ENCODE measurements around the gene HOXD10. TPM values are rescaled to one million over a fixed set of nuclear protein-coding genes. Genes with fewer than 3 reads are reported as not detected.

The HOXD10 gene
- total and polyA plus RNA-seq, 9 of the 15 experiments (the other 6 are each of a cell fraction or from before 2014, with no cell fraction given) = not detected

DNA sequence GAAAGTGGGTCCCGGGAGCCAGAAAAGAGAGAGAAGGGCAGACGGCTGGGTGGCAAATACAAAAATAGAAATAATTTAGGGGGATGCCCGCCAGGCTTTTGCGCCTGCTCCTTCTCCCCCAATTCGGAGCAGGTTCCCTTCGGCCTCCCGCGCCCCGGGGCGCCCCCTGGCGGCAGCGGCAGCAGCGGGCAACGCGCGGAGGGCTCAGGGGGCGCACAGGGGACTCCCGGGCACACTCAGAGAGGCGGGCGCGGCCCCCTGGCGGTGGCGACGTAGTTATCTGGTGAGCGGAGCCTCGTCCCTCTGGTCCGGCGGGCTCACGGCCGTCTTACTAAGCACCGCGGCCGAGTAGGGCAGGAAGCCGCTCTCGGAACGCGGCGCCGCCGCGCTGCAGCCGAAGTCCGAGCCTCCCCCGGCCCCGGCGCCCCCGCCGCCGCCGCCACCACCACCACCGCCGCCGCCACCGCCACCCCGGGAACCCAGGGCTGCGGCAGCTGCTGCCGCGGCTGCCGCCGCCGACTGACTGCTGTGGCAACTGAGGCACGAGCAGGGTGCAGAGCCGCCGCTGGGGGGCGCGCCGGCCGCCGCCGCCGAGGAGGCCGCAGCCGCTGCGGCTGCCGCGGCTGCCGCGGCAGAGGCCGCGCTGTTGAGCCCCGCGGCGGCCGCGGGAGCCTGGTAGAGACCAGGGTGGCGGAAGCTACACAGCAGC is 36.6 kb upstream of the HOXD10 start (continued):
- TF ChIP-seq ZNF586 (CRISPR knock-in tag; conservative IDR thresholded peaks at IDR 0.05) = no peak
- no peak for TF ChIP-seq ZNF140 (CRISPR knock-in tag; IDR thresholded peaks at IDR 0.05)
- no peak for TF ChIP-seq ETS2 (tag; IDR thresholded peaks at IDR 0.05; ENCODE audit: borderline replicate concordance, poor library complexity, severe bottlenecking)
- 0 out of 2 replicates have a peak, but pooled peaks have one; percentile 15 for TF ChIP-seq ATF7 (IDR thresholded peaks at IDR 0.05)
- TF ChIP-seq ZC3H11A (IDR thresholded peaks at IDR 0.05; ENCODE audit: low read depth, low read length) = no peak
- no peak for TF ChIP-seq ZBED1 (IDR thresholded peaks at IDR 0.05)
- no peak for TF ChIP-seq POU5F1 (IDR thresholded peaks at IDR 0.05; ENCODE audit: borderline replicate concordance, low read depth, low read length, partially characterized antibody)
- no peak for TF ChIP-seq TAF7 (tag; IDR thresholded peaks at IDR 0.05)
- TF ChIP-seq ERF (CRISPR knock-in tag; IDR thresholded peaks at IDR 0.05) = no peak; the same call in 1 of the 2 replicates
- TF ChIP-seq, protein P1, sequence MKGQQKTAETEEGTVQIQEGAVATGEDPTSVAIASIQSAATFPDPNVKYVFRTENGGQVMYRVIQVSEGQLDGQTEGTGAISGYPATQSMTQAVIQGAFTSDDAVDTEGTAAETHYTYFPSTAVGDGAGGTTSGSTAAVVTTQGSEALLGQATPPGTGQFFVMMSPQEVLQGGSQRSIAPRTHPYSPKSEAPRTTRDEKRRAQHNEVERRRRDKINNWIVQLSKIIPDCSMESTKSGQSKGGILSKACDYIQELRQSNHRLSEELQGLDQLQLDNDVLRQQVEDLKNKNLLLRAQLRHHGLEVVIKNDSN (CRISPR knock-in tag; IDR thresholded peaks at IDR 0.05) = no peak
- TF ChIP-seq CHD7 (IDR thresholded peaks at IDR 0.05; ENCODE audit: low read depth, low read length) = no peak
- TF ChIP-seq, protein P2, sequence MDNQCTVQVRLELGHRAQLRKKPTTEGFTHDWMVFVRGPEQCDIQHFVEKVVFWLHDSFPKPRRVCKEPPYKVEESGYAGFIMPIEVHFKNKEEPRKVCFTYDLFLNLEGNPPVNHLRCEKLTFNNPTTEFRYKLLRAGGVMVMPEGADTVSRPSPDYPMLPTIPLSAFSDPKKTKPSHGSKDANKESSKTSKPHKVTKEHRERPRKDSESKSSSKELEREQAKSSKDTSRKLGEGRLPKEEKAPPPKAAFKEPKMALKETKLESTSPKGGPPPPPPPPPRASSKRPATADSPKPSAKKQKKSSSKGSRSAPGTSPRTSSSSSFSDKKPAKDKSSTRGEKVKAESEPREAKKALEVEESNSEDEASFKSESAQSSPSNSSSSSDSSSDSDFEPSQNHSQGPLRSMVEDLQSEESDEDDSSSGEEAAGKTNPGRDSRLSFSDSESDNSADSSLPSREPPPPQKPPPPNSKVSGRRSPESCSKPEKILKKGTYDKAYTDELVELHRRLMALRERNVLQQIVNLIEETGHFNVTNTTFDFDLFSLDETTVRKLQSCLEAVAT (IDR thresholded peaks at IDR 0.05) = no peak
- no peak for TF ChIP-seq POLR3G (IDR thresholded peaks at IDR 0.05; ENCODE audit: extremely low read depth, insufficient read length, insufficient replicate concordance)
